GM23338 (cell line): Measurements from ENCODE around the gene CABP4. TPM values are rescaled to one million over a fixed set of nuclear protein-coding genes. Genes with fewer than 3 reads are reported as not detected.

Experiments
- CREB1 ChIP-seq: fragments of 250-450 bp; sonication (Bioruptor Pico); IDR thresholded peaks from 2 replicates; pipeline ENCODE4 v1.5.0; 2020; ENCODE audit warnings: low read depth, mild to moderate bottlenecking, moderate library complexity
- ETS1 ChIP-seq: IDR thresholded peaks from 2 replicates; pipeline ENCODE4 v1.6.1; 2016; ENCODE audit warnings: antibody characterized with exemption
- EZH2 ChIP-seq: fragments of 200-600 bp; sonication (generic); IDR thresholded peaks from one replicate; pipeline ENCODE4 v1.8.0; 2017; ENCODE audit warnings: antibody characterized with exemption, mild to moderate bottlenecking, low read depth; ENCODE audit not compliant: unreplicated experiment
- EZH2phosphoT487 ChIP-seq: fragments of 200-600 bp; sonication (generic); IDR thresholded peaks from one replicate; pipeline ENCODE4 v1.8.1; 2018; ENCODE audit warnings: antibody characterized with exemption; ENCODE audit not compliant: unreplicated experiment
- JUNB ChIP-seq: IDR thresholded peaks from one replicate; pipeline ENCODE4 v1.6.1; 2016; ENCODE audit warnings: antibody characterized with exemption; ENCODE audit not compliant: unreplicated experiment
- POLR2AphosphoS5 ChIP-seq: IDR thresholded peaks from 2 replicates; pipeline ENCODE4 v1.6.1; 2016; ENCODE audit warnings: antibody characterized with exemption, low read depth
- STAT1 ChIP-seq: IDR thresholded peaks from one replicate; pipeline ENCODE4 v1.6.1; 2016; ENCODE audit warnings: antibody characterized with exemption; ENCODE audit not compliant: unreplicated experiment
- ZNF114 ChIP-seq: fragments of 250-450 bp; sonication (Bioruptor Pico); IDR thresholded peaks from 2 replicates; pipeline ENCODE4 v1.5.0; 2020; ENCODE audit warnings: mild to moderate bottlenecking, moderate library complexity
- ZNF331 ChIP-seq: fragments of 250-450 bp; sonication (Bioruptor Pico); IDR thresholded peaks from 2 replicates; pipeline ENCODE4 v1.5.0; 2020; ENCODE audit warnings: low read depth, mild to moderate bottlenecking, moderate library complexity
- polyA plus RNA-seq: library from polyadenylated mRNA; unstranded; fragments of >200 nt; fragmentation: Nextera tagmentation; extraction: Ambion mirVana; gene quantifications from 2 replicates; pipeline ENCODE4 v1.2.1, GENCODE V29; 2016
- total RNA-seq: library from RNA; depleted of rRNA; stranded (reverse); fragments of >200 nt; shearing (Covaris generic); gene quantifications from 2 replicates; pipeline ENCODE4 v1.2.3, GENCODE V29; 2014
- TF ChIP-seq, protein P1 (sequence below): fragments of 250-450 bp; sonication (Bioruptor Pico); IDR thresholded peaks from 2 replicates; pipeline ENCODE4 v1.5.0; 2020; ENCODE audit warnings: mild to moderate bottlenecking, moderate library complexity
- TF ChIP-seq, protein P2 (sequence below): IDR thresholded peaks from one replicate; pipeline ENCODE4 v1.6.1; 2018; ENCODE audit warnings: antibody characterized with exemption; ENCODE audit not compliant: unreplicated experiment

CABP4 gene
- total and polyA plus RNA-seq, 2 experiments from 2014 or later: 0.28 TPM; not detected in 1

- TF ChIP-seq, protein P1, sequence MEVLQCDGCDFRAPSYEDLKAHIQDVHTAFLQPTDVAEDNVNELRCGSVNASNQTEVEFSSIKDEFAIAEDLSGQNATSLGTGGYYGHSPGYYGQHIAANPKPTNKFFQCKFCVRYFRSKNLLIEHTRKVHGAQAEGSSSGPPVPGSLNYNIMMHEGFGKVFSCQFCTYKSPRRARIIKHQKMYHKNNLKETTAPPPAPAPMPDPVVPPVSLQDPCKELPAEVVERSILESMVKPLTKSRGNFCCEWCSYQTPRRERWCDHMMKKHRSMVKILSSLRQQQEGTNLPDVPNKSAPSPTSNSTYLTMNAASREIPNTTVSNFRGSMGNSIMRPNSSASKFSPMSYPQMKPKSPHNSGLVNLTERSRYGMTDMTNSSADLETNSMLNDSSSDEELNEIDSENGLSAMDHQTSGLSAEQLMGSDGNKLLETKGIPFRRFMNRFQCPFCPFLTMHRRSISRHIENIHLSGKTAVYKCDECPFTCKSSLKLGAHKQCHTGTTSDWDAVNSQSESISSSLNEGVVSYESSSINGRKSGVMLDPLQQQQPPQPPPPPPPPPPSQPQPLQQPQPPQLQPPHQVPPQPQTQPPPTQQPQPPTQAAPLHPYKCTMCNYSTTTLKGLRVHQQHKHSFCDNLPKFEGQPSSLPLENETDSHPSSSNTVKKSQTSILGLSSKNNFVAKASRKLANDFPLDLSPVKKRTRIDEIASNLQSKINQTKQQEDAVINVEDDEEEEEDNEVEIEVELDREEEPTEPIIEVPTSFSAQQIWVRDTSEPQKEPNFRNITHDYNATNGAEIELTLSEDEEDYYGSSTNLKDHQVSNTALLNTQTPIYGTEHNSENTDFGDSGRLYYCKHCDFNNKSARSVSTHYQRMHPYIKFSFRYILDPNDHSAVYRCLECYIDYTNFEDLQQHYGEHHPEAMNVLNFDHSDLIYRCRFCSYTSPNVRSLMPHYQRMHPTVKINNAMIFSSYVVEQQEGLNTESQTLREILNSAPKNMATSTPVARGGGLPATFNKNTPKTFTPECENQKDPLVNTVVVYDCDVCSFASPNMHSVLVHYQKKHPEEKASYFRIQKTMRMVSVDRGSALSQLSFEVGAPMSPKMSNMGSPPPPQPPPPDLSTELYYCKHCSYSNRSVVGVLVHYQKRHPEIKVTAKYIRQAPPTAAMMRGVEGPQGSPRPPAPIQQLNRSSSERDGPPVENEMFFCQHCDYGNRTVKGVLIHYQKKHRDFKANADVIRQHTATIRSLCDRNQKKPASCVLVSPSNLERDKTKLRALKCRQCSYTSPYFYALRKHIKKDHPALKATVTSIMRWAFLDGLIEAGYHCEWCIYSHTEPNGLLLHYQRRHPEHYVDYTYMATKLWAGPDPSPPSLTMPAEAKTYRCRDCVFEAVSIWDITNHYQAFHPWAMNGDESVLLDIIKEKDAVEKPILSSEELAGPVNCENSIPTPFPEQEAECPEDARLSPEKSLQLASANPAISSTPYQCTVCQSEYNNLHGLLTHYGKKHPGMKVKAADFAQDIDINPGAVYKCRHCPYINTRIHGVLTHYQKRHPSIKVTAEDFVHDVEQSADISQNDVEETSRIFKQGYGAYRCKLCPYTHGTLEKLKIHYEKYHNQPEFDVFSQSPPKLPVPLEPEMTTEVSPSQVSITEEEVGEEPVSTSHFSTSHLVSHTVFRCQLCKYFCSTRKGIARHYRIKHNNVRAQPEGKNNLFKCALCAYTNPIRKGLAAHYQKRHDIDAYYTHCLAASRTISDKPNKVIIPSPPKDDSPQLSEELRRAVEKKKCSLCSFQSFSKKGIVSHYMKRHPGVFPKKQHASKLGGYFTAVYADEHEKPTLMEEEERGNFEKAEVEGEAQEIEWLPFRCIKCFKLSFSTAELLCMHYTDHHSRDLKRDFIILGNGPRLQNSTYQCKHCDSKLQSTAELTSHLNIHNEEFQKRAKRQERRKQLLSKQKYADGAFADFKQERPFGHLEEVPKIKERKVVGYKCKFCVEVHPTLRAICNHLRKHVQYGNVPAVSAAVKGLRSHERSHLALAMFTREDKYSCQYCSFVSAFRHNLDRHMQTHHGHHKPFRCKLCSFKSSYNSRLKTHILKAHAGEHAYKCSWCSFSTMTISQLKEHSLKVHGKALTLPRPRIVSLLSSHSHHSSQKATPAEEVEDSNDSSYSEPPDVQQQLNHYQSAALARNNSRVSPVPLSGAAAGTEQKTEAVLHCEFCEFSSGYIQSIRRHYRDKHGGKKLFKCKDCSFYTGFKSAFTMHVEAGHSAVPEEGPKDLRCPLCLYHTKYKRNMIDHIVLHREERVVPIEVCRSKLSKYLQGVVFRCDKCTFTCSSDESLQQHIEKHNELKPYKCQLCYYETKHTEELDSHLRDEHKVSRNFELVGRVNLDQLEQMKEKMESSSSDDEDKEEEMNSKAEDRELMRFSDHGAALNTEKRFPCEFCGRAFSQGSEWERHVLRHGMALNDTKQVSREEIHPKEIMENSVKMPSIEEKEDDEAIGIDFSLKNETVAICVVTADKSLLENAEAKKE (CRISPR knock-in tag): no peak
- TF ChIP-seq EZH2phosphoT487: no peak
- TF ChIP-seq, protein P2, sequence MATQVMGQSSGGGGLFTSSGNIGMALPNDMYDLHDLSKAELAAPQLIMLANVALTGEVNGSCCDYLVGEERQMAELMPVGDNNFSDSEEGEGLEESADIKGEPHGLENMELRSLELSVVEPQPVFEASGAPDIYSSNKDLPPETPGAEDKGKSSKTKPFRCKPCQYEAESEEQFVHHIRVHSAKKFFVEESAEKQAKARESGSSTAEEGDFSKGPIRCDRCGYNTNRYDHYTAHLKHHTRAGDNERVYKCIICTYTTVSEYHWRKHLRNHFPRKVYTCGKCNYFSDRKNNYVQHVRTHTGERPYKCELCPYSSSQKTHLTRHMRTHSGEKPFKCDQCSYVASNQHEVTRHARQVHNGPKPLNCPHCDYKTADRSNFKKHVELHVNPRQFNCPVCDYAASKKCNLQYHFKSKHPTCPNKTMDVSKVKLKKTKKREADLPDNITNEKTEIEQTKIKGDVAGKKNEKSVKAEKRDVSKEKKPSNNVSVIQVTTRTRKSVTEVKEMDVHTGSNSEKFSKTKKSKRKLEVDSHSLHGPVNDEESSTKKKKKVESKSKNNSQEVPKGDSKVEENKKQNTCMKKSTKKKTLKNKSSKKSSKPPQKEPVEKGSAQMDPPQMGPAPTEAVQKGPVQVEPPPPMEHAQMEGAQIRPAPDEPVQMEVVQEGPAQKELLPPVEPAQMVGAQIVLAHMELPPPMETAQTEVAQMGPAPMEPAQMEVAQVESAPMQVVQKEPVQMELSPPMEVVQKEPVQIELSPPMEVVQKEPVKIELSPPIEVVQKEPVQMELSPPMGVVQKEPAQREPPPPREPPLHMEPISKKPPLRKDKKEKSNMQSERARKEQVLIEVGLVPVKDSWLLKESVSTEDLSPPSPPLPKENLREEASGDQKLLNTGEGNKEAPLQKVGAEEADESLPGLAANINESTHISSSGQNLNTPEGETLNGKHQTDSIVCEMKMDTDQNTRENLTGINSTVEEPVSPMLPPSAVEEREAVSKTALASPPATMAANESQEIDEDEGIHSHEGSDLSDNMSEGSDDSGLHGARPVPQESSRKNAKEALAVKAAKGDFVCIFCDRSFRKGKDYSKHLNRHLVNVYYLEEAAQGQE: no peak
- no peak for TF ChIP-seq POLR2AphosphoS5
- TF ChIP-seq STAT1: no peak
- no peak for TF ChIP-seq ZNF114
- TF ChIP-seq JUNB: no peak
- TF ChIP-seq CREB1: no peak
- TF ChIP-seq ZNF331 (CRISPR knock-in tag): no peak
- no peak for TF ChIP-seq EZH2
- no peak for TF ChIP-seq ETS1
Measured at GRCh38 chr11:67489885-67490726, 35.0 kb downstream of the CABP4 start (continued).
